SHP77 treated with DMSO at 0.1 percent for 48 hours (cell line): ENCODE measurements around the gene KRTAP5-6.
"Not testable (repeated sequence)": the region's sequence is repeated elsewhere in the genome, so short reads cannot be mapped to it uniquely, and the experiment has no call there.

Experiments
- DNase-seq: peaks from one replicate; lab custom pipeline; 2025; lab: John Stamatoyannopoulos, UW

The KRTAP5-6 gene

DNA sequence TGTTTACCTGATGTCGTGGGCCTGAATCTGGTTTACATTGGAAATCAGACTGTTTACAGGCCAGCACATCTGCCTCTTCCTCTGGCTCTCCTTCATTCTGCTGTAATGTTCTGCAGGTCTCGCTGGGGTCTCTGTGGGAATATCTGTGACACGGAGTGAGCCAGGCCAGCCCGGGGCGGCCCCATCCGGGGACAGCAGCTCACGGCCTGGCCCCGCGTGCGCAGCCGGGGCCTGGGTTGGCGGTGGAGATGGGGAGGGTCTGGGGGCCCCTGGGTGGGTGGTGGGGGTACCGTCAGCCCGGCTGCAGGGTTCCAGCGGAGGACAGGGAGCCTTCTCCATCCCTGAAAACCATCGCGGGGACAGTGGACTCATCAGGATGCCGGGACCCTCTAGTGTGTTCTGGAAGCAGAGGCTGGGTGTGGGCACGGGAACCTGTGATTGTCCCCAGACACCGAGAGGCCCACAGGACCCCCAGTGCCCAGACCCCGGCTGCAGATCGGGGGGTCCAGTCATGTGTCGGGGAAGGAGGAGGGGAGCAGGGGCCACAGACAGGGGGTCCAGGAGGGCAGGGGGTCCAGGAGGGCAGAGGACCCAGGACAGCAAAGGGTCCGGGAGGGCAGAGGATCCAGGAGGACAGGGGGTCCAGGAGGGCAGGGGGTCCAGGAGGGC is 13.0 kb upstream of the KRTAP5-6 start:
- not testable (repeated sequence) for DNase-seq

GRCh38 chr11:1684886-1685874 is 11.8 kb upstream of the KRTAP5-6 start:
- DNase-seq, result not testable (repeated sequence)

- not testable (repeated sequence) for DNase-seq
Observed at GRCh38 chr11:1686220-1686619, 10.8 kb upstream of the KRTAP5-6 start.

DNA sequence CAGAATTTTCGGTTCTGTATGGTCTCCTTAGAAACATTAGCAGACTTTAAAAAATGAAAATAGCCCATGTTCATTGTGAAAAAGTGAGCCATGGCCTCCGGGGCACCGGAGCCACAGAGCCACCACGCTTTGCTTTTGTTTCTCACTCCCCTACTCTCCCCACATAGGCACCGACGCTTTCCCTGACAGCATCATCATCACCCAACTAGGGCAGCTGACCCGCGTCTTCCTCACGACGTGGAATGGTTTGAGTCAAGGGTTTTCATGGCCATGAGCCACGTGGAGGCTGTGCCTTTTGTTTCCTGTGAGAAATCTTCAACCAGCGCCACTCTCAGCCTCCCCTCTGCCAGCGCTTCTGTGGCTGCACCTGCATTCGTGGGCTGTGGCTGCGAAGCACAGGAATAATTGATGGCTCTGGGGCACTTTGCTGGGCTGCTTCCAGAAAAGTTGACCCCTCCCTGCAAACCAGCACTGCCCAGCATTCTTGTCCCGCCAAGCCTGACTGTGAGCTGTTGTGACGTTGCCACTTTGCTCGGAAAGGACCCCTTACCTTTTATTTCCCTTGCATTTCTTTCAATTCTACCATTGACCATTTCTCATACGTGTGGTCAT is 8.6 kb upstream of the KRTAP5-6 start:
- not testable (repeated sequence) for DNase-seq

DNA sequence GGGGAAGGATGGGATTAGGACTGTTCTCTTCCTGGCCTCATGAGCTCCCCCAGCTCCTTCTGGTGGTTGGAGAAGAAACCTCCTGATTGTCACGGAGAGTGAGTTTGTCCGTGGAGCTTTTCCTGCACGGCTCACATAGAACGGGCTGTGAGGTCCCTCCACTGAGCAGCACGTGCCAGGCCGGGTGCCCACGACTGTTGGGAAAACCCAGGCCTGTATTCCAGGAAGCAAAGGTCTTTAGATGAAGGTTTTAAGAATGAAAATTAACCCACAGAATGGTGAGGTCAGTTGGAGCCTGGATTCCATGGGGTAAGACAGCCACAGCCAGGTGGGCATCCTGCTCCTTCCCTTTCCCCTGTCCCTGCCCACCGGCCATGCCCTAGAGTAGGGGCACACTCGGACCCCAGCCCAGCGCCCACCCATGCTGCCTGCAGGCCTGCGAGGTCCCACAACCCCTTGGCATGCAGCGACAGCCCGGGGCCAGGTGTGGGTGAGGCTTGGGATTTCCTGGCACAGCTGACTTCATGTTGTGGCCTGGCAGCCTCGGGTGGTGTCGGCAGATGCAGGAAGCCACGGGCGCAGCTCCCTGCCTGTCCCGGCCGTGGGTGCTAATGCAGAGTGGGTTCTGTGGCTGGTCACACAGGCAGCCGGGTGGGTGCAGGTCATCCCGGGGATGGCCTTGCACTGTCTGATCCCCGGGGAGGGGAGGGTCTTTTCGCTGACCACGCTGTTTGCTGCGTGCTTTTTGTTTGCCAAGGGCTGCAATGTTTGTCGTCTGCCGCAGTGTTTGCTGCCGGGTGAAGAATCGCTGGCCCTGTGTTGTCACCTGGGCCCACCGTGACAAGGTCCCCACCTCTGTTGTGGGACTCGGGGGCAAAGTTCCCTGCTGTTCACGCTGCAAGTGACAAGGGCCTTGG is 7.5 kb upstream of the KRTAP5-6 start:
- not testable (repeated sequence) for DNase-seq

DNA sequence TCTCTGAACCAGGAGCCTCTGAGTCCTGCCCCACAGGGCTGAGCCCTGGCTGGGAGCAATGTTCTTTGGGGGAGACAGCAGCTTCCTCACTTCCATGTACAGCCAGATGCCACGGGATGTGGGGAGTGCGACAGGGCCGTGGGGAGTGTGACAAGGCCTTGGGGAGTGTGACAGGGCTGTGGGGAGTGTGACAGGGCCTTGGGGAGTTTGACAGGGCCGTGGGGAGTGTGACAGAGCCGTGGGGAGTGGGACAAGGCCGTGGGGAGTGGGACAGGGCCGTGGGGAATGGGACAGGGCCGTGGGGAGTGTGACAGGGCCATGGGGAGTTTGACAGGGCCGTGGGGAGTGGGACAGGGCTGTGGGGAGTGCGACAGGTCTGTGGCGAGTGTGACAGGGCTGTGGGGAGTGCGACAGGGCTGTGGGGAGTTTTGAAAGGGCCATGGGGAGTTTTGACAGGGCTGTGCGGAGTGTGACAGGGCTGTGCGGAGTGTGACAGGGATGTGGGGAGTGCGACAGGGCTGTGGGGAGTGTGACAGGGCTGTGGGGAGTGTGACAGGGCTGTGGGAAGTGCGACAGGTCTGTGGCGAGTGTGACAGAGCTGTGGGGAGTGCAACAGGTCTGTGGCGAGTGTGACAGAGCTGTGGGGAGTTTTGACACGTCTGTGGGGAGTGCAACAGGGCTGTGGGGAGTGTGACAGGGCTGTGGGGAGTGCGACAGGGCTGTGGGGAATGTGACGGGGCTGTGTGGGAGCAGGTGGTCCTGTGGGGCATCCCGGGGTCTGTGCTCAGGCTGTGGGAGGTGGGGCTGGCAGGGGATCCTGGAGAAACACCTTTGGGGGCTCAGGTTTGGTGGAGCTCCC is 6.6 kb upstream of the KRTAP5-6 start:
- DNase-seq, result no peak

DNA sequence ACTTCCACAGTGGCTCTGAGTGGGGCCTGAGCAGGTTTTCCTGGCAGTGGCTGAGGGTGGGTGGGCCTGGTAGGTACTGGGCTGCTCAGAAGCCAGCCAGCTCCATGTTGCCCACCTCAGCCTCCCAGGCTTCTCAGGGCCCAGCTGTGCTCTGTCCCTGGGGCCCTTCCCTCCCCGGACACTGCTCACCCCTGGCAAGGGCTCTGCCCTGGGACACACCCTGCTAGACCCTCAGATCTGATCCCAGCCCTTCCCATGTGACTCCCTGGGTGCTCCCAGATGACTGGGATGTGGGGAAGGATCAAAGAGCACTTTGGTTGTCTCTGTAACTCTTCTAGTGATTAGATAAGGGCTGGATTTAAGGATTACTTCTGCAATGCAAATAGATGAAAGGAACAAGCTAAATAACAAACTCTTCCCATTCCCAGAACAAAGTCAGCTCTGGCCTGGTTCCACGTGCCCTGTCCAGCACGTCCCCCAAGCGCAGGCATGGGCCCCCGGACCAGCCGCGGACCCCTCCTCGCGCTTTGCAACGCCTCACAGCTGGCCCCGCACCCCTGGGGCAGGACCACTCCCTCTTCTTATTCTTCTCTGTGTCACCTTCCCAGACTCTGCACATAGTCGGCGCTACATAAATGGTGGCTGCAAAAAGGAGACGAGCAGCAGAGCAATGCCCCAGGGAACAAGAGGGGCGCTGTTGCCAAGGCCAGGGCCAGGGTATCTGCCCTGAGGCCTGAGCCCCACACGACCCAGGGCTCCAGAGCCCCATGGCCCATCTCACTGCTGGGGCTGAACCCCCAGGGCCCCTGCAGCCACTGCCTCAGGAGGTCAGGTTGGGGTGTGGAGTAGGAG is 5.7 kb upstream of the KRTAP5-6 start:
- no peak for DNase-seq

DNA sequence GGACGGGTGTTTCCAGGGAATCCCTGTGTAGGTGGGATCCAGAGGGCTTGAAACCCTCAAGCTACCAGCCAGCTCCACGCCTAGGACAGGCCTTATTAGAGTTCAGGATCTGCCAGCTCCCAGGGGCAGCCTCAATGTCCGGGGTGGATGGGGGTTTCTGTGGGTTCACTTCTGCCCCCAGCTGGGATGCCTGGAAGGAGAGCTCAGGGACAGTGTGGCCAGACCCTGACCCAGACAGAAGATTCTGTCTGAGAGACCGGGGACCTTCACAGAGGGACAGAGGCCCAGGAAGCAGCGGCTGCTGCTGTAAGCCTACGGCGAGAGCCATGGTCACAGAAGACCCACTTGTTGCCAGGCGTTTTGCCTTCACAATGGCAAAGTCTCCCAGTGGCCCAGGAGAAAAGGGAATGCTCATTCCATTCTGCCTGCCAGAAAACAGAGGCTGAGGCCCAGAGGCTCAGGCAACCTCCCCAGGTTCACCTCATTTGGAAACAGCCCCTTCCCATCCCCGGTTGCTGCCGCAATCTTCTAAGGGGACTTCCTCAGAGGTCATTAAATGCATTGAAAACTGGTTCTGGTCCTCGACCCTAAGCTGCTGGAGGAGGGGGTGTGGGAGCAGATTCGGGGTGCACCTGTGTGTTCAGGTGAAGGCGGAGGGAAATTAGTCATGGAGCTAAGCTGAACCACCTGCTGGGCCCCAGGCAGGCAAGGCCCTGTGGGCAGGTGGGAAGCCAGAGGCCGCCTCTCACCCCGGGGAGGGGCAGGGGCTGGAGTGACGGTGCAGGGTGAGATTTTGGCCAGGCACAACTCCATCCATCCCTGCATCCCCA is 4.9 kb upstream of the KRTAP5-6 start:
- DNase-seq, result no peak

DNA sequence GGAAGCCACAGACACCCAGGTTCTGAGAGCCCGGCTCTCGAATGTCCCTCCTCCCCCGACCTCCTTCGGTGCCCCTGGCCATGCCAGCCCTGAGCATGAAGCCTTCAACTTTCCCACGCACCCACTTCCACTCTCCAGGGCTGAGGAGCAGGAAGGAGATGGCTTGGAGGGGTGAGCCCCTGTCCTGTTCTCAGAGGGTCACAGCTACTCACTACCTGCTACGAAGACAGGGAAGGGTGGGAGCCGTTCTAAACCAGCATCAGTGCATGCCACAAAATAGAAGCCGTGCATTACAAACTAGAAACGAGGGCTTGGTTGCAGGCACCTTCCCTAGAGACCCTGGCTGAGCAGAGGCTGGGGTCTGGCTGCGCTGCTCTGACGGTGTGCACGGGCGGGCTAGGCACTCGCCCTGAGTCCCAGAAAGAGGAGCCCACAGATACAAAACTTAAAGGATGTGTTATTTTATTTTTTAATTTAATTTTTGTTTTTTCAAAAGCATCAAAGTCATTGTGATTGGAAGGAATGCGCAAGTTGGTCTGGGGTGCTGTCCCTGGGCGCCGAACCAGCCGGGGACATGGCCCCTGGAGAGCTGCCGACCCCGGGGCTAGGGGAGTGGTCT is 4.2 kb upstream of the KRTAP5-6 start:
- no peak for DNase-seq

DNA sequence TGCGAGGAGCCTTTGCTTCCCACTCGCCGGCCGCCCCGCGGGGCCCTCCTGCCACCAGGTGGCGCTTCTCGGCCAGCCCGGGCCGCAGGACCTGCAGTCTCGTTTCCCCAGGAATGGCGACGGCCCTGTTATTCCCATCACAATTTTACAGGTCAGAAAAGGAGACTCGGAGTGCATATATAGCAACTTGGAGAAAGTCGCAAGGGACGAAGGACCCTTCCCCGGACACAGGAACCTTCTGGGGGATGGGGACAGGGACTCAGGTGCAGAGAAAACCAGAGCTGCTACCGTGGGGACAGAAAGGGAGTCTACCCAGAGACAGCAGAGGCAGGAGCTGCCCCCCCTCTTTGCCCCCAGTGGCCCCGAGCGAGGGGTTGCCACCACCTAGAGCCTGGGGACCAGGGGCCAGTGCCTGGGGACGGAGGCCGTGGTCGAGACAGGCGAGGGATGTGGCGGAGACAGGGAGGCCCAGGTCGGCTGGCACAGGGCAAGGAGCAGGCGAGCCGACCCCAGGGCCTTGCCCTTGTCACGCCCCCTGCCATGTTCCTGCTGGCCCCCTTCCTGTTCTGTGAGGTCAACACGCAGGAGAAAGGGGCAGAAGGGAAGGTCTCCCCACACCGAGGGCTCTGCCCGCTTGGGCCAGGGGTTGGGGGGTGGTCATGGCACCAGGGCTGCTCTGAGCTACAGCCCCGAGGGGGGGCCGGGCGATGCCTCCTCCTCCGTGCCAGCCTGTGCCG is 3.5 kb upstream of the KRTAP5-6 start:
- DNase-seq, result no peak

GRCh38 chr11:1694064-1694845 is 2.7 kb upstream of the KRTAP5-6 start:
- DNase-seq, result no peak

- no peak for DNase-seq
Observed at GRCh38 chr11:1694846-1695547, 2.0 kb upstream of the KRTAP5-6 start.

DNA sequence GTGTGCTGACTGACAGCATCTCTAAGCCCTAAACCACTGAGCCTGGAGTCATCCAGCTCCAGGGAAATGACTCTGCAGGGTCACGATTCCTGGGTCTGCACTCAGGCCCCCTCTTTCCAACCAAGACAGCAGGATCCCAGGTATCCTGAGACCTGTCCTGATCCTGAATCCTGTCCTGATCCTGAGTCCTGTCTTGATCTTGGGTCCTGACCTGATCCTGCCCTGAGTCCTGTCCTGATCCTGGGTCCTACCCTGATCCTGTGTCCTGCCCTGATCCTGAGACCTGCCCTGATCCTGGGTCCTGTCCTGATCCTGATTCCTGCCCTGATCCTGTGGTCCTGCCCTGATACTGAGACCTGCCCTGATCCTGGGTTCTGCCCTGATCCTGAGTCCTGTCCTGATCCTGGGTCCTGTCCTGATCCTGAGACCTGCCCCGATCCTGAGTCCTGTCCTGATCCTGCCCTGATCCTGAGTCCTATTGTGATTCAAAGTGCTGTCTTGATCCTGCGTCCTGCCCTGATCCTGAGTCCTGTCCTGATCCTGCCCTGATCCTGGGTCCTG is 1.4 kb upstream of the KRTAP5-6 start:
- no peak for DNase-seq

GRCh38 chr11:1699771-1700170 is 2.8 kb downstream of the KRTAP5-6 start:
- no peak for DNase-seq

DNA sequence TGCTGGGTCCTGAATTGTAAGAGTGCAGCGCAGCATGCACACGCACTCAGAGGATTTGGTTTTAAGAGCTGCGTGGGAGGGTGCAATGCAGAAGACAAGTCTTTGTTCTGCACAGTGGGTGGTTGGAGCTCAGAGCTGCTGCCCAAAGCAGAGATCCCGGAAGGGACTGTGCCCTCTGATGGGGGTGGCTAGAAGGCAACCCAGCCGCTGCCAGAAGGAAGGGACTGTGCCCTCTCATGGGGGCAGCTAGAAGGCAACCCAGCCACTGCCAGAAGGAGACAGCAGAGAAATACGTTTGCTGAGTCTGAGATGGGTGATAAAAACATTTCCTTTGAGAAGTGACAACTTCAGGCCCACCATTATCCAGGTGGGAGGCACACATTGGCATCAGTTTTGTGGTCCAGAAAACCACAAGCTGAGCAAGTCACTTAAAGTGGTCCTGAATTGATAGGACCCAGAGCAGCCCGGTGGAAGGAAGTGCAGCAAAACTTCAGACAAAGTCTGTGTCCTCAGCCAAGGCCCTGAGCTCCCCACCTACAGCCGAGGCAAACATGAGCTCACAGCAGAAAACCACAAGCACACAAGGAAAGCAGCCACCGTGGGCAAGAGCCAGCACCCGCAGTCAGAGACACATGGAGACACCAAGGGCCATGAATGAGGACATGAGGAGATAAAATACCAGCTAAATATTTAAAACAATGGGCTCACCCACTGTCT is 4.3 kb downstream of the KRTAP5-6 start:
- DNase-seq, result no peak
